Gastrocnemius medialis (tissue), 4 donors: ENCODE results near the gene PABPN1. TPM values are rescaled to one million over a fixed set of nuclear protein-coding genes. Genes with fewer than 3 reads are reported as not detected.

ENCODE experiments used
- ATAC-seq, 2 donors: fragments of 150-250 bp; one replicate each; pipeline ENCODE4 v1.9.1; 2016
- DNase-seq, 2 donors: peaks; one replicate each; pipeline ENCODE4 v3.0.0-alpha.2; 2019
- H3K27ac ChIP-seq, 4 donors: fragments of 200-600 bp; sonication (generic); 1 replicate in 1 of 4; 2 replicates in 3 of 4; pipeline ENCODE4 v1.5.1; 2016 to 2018; ENCODE audit warnings: mild to moderate bottlenecking in 2 of 4, moderate library complexity in 1 of 4
- H3K27me3 ChIP-seq, 3 donors: fragments of 200-600 bp; sonication (generic) in 2 of 3; 1 replicate in 1 of 3; 2 replicates in 2 of 3; pipeline versions ENCODE4 v1.5.1 to v1.6.0; 2016 to 2019; ENCODE audit warnings: mild to moderate bottlenecking in 1 of 3, moderate library complexity in 1 of 3
- H3K36me3 ChIP-seq, 2 donors: fragments of 200-600 bp; sonication (generic) in 1 of 2; one replicate each; pipeline ENCODE4 v1.5.1; 2017 to 2018
- H3K4me1 ChIP-seq, 2 donors: fragments of 200-600 bp; sonication (generic) in 1 of 2; one replicate each; pipeline ENCODE4 v1.5.1; 2016 to 2017; ENCODE audit warnings: mild to moderate bottlenecking in 2 of 2
- H3K4me3 ChIP-seq, 4 donors: fragments of 200-600 bp; sonication (generic) in 3 of 4; 1 replicate in 1 of 4; 2 replicates in 3 of 4; pipeline ENCODE4 v1.5.1; 2016 to 2019; ENCODE audit warnings: mild to moderate bottlenecking in 2 of 4
- H3K9me3 ChIP-seq, 3 donors: fragments of 200-600 bp; sonication (generic) in 2 of 3; 1 replicate in 1 of 3; 2 replicates in 2 of 3; pipeline ENCODE4 v1.5.1; 2016 to 2019
- POLR2A ChIP-seq, 2 donors: fragments of 450-650 bp; IDR thresholded peaks; one replicate each; pipeline ENCODE4 v1.6.1; 2017; ENCODE audit warnings: antibody characterized with exemption in 2 of 2, mild to moderate bottlenecking in 2 of 2, moderate library complexity in 2 of 2
- in situ Hi-C, 4 donors: fragments of 200-750 bp; cut with MboI; loops; one replicate each; pipeline versions ENCODE4 v1.15.0 to v1.8.0; 2017; ENCODE audit warnings: low sequenced_read_pairs in 4 of 4
- intact Hi-C: fragments of 100-400 bp; cut with DNase I; formaldehyde crosslinking; loops from one replicate; pipeline ENCODE4 v1.15.1; 2023; ENCODE audit warnings: low total_unique reads
- total RNA-seq, 4 donors: library from RNA; depleted of rRNA; stranded (reverse); fragments of >200 nt; gene quantifications; one replicate each; pipeline versions ENCODE4 v1.1.0 to v1.2.3, GENCODE V29; 2016
- TF ChIP-seq, protein P1 (sequence below), 5 experiments: fragments of 450-650 bp in 3 of 5; fragments of 200-600 bp in 2 of 5; sonication (generic) in 2 of 5; IDR thresholded peaks in 4 of 5; conservative IDR thresholded peaks in 1 of 5; 1 replicate in 4 of 5; 2 replicates in 1 of 5; pipeline ENCODE4 v1.5.1; 2016 to 2019; ENCODE audit warnings: antibody characterized with exemption in 5 of 5, mild to moderate bottlenecking in 3 of 5, moderate library complexity in 3 of 5

PABPN1 gene
- total RNA-seq, 4 donors from 2014 or later: 15.7 to 32.8 (median 26.6) TPM

- H3K27ac ChIP-seq: no peak overlapping the region
- intact Hi-C loops: no loop called here
Measured at GRCh38 chr14:23361320-23361719, 40.1 kb downstream of the PABPN1 start.

GRCh38 chr14:23361763-23362162 lies 40.5 kb downstream of the PABPN1 start:
- TF ChIP-seq, protein P1, sequence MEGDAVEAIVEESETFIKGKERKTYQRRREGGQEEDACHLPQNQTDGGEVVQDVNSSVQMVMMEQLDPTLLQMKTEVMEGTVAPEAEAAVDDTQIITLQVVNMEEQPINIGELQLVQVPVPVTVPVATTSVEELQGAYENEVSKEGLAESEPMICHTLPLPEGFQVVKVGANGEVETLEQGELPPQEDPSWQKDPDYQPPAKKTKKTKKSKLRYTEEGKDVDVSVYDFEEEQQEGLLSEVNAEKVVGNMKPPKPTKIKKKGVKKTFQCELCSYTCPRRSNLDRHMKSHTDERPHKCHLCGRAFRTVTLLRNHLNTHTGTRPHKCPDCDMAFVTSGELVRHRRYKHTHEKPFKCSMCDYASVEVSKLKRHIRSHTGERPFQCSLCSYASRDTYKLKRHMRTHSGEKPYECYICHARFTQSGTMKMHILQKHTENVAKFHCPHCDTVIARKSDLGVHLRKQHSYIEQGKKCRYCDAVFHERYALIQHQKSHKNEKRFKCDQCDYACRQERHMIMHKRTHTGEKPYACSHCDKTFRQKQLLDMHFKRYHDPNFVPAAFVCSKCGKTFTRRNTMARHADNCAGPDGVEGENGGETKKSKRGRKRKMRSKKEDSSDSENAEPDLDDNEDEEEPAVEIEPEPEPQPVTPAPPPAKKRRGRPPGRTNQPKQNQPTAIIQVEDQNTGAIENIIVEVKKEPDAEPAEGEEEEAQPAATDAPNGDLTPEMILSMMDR (IDR thresholded peaks at IDR 0.05 in 4 of 5, conservative IDR thresholded peaks at IDR 0.05 in 1 of 5): no peak
- no peak for TF ChIP-seq POLR2A (IDR thresholded peaks at IDR 0.05)
- Histone ChIP-seq H3K27me3 (peaks cover 13 to 20% (median 17%) of the 10 kb centered on the region in 3 donors), H3K9me3 (no peaks in the 10 kb centered on the region), H3K27ac (no peak overlapping the region), H3K4me1 (peaks cover 0 to 4% of the 10 kb centered on the region in 2 donors), H3K36me3 (no peaks in the 10 kb centered on the region), H3K4me3 (no peak overlapping the region)
- in situ Hi-C loops: no loop called here
- intact Hi-C loops: no loop called here
- ATAC-seq (no peak), DNase-seq (no peak)

More at GRCh38 chr14:23361320-23361719, 40.1 kb downstream of the PABPN1 start:
- Histone ChIP-seq H3K4me3 (no peak overlapping the region), H3K27me3 (peaks cover 13 to 20% (median 17%) of the 10 kb centered on the region in 3 donors), H3K36me3 (no peaks in the 10 kb centered on the region), H3K4me1 (peaks cover 0 to 4% of the 10 kb centered on the region in 2 donors), H3K9me3 (no peaks in the 10 kb centered on the region)
- DNase-seq (no peak), ATAC-seq (no peak)
- TF ChIP-seq POLR2A (IDR thresholded peaks at IDR 0.05): no peak
- TF ChIP-seq, protein P1 (IDR thresholded peaks at IDR 0.05 in 4 of 5, conservative IDR thresholded peaks at IDR 0.05 in 1 of 5): no peak
- in situ Hi-C loops: no loop called here

- intact Hi-C loops: no loop called here
- Histone ChIP-seq H3K27me3 (peaks cover 13 to 20% (median 17%) of the 10 kb centered on the region in 3 donors), H3K27ac (no peak overlapping the region), H3K9me3 (no peaks in the 10 kb centered on the region), H3K4me3 (no peak overlapping the region), H3K36me3 (no peaks in the 10 kb centered on the region), H3K4me1 (peaks cover 0 to 4% of the 10 kb centered on the region in 2 donors)
- ATAC-seq (no peak), DNase-seq (no peak)
- TF ChIP-seq POLR2A (IDR thresholded peaks at IDR 0.05): no peak
- TF ChIP-seq, protein P1 (IDR thresholded peaks at IDR 0.05 in 4 of 5, conservative IDR thresholded peaks at IDR 0.05 in 1 of 5): no peak
- in situ Hi-C loops: no loop called here
Measured at GRCh38 chr14:23362200-23362599, 40.9 kb downstream of the PABPN1 start.

GRCh38 chr14:23364164-23365035 lies 43.1 kb downstream of the PABPN1 start:
- DNase-seq: peak in 1 of 2 donors; percentile 58
- TF ChIP-seq, protein P1 (IDR thresholded peaks at IDR 0.05 in 4 of 5, conservative IDR thresholded peaks at IDR 0.05 in 1 of 5): no peak
- TF ChIP-seq POLR2A (IDR thresholded peaks at IDR 0.05): no peak
- intact Hi-C loops (no loop called here), in situ Hi-C loops (no loop called here)
- H3K4me1 ChIP-seq: peaks cover 0 to 4% of the 10 kb centered on the region in 2 donors
- H3K9me3 ChIP-seq: no peaks in the 10 kb centered on the region
- peak overlapping the region; percentile 46 to 55 (median 53) for H3K4me3 ChIP-seq
- ATAC-seq: peak; percentile 17 to 32
- peaks cover 13 to 23% (median 17%) of the 10 kb centered on the region in 3 donors for H3K27me3 ChIP-seq
- peak overlapping the region; percentile 68 to 81 (median 74) for H3K27ac ChIP-seq
- no peaks in the 10 kb centered on the region for H3K36me3 ChIP-seq
